ENCODE measurements around the gene ZIM2. TPM values are rescaled to one million over a fixed set of nuclear protein-coding genes. Genes with fewer than 3 reads are reported as not detected.

The ZIM2 gene
- total RNA-seq, 1 donor from 2014 or later: not detected

DNA sequence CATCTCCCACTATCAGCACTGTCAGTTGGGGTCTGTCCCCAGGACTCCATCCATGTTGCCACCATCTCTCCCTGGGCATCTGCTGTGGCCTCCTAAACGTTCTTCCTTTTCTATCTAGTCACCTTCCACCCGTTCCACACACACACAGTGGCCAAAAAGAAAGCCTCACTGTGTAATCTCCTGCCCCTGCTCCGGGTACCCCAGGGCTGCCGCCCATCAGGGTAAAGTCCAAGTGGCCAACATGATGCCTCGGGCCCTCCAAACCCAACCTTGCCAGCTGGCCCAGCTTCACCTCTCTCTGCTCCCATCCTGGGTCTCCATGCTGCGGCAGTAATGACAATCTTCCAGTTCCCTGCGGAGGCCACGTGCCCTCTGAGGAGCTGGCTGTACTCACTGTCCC, 29.4 kb upstream of the ZIM2 start:
- H3K27ac ChIP-seq (ENCODE audit: low read depth, low read length): no peak overlapping the region
- no peaks in the 10 kb centered on the region for H4K20me1 ChIP-seq (ENCODE audit: insufficient read depth, low read length)
- H3K4me1 ChIP-seq (ENCODE audit: insufficient read depth, low read length): no peaks in the 10 kb centered on the region
- H2AFZ ChIP-seq (ENCODE audit: low read depth, low read length): no peak overlapping the region
- no peak overlapping the region for H3K4me3 ChIP-seq (ENCODE audit: insufficient read depth, low read depth, low read length)
- no peak overlapping the region for H3K4me2 ChIP-seq (ENCODE audit: low read length)
- H3K79me2 ChIP-seq (ENCODE audit: insufficient read depth, low read length): no peaks in the 10 kb centered on the region
- no peak overlapping the region for H3K9ac ChIP-seq (ENCODE audit: low read length)
- FAIRE-seq (no peak), DNase-seq (ENCODE audit: low read depth) (no peak)
- peaks cover 26% of the 10 kb centered on the region for H3K9me3 Mint-ChIP-seq (ENCODE audit: unreplicated experiment)
- H3K36me3 Mint-ChIP-seq (ENCODE audit: low read depth, unreplicated experiment): no peaks in the 10 kb centered on the region
- no peaks in the 10 kb centered on the region for H3K27me3 Mint-ChIP-seq (ENCODE audit: low read depth, unreplicated experiment)
- H3K9me3 ChIP-seq (ENCODE audit: insufficient read depth, low read depth, low read length): peaks cover 8% of the 10 kb centered on the region
- TF ChIP-seq, protein P1, sequence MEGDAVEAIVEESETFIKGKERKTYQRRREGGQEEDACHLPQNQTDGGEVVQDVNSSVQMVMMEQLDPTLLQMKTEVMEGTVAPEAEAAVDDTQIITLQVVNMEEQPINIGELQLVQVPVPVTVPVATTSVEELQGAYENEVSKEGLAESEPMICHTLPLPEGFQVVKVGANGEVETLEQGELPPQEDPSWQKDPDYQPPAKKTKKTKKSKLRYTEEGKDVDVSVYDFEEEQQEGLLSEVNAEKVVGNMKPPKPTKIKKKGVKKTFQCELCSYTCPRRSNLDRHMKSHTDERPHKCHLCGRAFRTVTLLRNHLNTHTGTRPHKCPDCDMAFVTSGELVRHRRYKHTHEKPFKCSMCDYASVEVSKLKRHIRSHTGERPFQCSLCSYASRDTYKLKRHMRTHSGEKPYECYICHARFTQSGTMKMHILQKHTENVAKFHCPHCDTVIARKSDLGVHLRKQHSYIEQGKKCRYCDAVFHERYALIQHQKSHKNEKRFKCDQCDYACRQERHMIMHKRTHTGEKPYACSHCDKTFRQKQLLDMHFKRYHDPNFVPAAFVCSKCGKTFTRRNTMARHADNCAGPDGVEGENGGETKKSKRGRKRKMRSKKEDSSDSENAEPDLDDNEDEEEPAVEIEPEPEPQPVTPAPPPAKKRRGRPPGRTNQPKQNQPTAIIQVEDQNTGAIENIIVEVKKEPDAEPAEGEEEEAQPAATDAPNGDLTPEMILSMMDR (IDR thresholded peaks at IDR 0.05; ENCODE audit: insufficient read depth, low read depth, low read length): no peak
- TF ChIP-seq EZH2 (IDR thresholded peaks at IDR 0.05; ENCODE audit: insufficient read depth, low read length): no peak
- no peak overlapping the region for H3K27ac Mint-ChIP-seq (ENCODE audit: unreplicated experiment)
- H3K36me3 ChIP-seq (ENCODE audit: insufficient read depth, low read length): no peaks in the 10 kb centered on the region
- H3K4me1 Mint-ChIP-seq (ENCODE audit: low read depth, unreplicated experiment): no peaks in the 10 kb centered on the region
- no peaks in the 10 kb centered on the region for H3K27me3 ChIP-seq (ENCODE audit: insufficient read depth, low read length)
- no peak overlapping the region for H3K4me3 Mint-ChIP-seq (ENCODE audit: unreplicated experiment)

DNA sequence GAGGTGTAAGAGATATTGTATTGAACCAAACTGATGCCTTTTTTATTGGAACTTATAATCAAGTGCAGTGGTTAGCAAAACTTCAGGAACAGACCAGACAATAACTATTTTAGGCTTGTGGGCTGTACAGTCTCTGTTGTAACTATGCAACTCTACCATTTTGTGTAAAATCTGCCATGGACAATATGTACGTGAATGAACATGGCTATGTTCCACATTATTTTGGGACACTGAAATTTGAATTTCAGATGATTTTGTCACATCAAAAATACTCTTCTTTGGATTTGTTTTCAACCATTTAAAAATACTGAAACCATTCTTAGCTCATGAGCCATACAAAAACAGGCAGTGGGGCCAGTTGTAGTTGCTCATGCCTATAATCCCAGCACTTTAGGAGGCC, 27.9 kb upstream of the ZIM2 start:
- H3K27ac ChIP-seq (ENCODE audit: low read depth, low read length): no peak overlapping the region
- H3K36me3 ChIP-seq (ENCODE audit: insufficient read depth, low read length): no peaks in the 10 kb centered on the region
- H3K4me1 Mint-ChIP-seq (ENCODE audit: low read depth, unreplicated experiment): no peaks in the 10 kb centered on the region
- TF ChIP-seq, protein P1 (IDR thresholded peaks at IDR 0.05; ENCODE audit: insufficient read depth, low read depth, low read length): no peak
- no peak for TF ChIP-seq EZH2 (IDR thresholded peaks at IDR 0.05; ENCODE audit: insufficient read depth, low read length)
- H3K27ac Mint-ChIP-seq (ENCODE audit: unreplicated experiment): no peak overlapping the region
- H2AFZ ChIP-seq (ENCODE audit: low read depth, low read length): no peak overlapping the region
- H3K9me3 ChIP-seq (ENCODE audit: insufficient read depth, low read depth, low read length): peaks cover 11% of the 10 kb centered on the region
- H4K20me1 ChIP-seq (ENCODE audit: insufficient read depth, low read length): no peaks in the 10 kb centered on the region
- FAIRE-seq: no peak
- H3K27me3 Mint-ChIP-seq (ENCODE audit: low read depth, unreplicated experiment): no peaks in the 10 kb centered on the region
- no peak overlapping the region for H3K9ac ChIP-seq (ENCODE audit: low read length)
- H3K79me2 ChIP-seq (ENCODE audit: insufficient read depth, low read length): no peaks in the 10 kb centered on the region
- no peaks in the 10 kb centered on the region for H3K27me3 ChIP-seq (ENCODE audit: insufficient read depth, low read length)
- no peak overlapping the region for H3K4me2 ChIP-seq (ENCODE audit: low read length)
- H3K4me3 ChIP-seq (ENCODE audit: insufficient read depth, low read depth, low read length): no peak overlapping the region
- no peak for DNase-seq (ENCODE audit: low read depth)
- H3K4me3 Mint-ChIP-seq (ENCODE audit: unreplicated experiment): no peak overlapping the region
- H3K36me3 Mint-ChIP-seq (ENCODE audit: low read depth, unreplicated experiment): no peaks in the 10 kb centered on the region
- H3K4me1 ChIP-seq (ENCODE audit: insufficient read depth, low read length): no peaks in the 10 kb centered on the region
- peaks cover 27% of the 10 kb centered on the region for H3K9me3 Mint-ChIP-seq (ENCODE audit: unreplicated experiment)

DNA sequence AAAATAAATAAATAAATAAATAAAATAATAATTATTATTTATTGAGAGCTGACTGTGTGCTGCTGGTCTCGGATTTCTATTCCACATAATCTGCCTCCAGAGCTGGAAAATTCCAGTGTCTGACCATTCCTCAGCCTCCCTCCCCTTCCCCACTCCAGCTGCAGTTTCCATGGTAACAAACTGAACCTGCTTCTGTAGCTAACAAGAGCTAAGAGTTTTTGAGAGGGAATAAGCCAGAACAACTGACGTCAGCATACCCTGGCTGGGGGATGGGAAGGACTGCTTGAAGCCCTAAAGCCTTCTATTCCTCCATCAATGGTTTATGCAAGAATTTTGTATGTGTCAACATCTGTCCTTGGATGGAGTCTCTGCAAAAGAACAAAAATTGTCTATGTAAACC, 26.0 kb upstream of the ZIM2 start:
- Histone ChIP-seq H3K79me2 (ENCODE audit: insufficient read depth, low read length) (no peaks in the 10 kb centered on the region), H3K4me2 (ENCODE audit: low read length) (no peak overlapping the region), H3K36me3 (ENCODE audit: insufficient read depth, low read length) (no peaks in the 10 kb centered on the region), H3K4me1 (ENCODE audit: insufficient read depth, low read length) (no peaks in the 10 kb centered on the region), H4K20me1 (ENCODE audit: insufficient read depth, low read length) (no peaks in the 10 kb centered on the region), H3K9me3 (ENCODE audit: insufficient read depth, low read depth, low read length) (peaks cover 5% of the 10 kb centered on the region), H3K9ac (ENCODE audit: low read length) (no peak overlapping the region), H3K4me3 (ENCODE audit: insufficient read depth, low read depth, low read length) (no peak overlapping the region), H3K27me3 (ENCODE audit: insufficient read depth, low read length) (no peaks in the 10 kb centered on the region), H3K27ac (ENCODE audit: low read depth, low read length) (no peak overlapping the region), H2AFZ (ENCODE audit: low read depth, low read length) (no peak overlapping the region)
- Mint-ChIP-seq H3K27me3 (ENCODE audit: low read depth, unreplicated experiment) (no peaks in the 10 kb centered on the region), H3K9me3 (ENCODE audit: unreplicated experiment) (peaks cover 32% of the 10 kb centered on the region), H3K4me1 (ENCODE audit: low read depth, unreplicated experiment) (no peaks in the 10 kb centered on the region), H3K36me3 (ENCODE audit: low read depth, unreplicated experiment) (no peaks in the 10 kb centered on the region), H3K27ac (ENCODE audit: unreplicated experiment) (no peak overlapping the region), H3K4me3 (ENCODE audit: unreplicated experiment) (no peak overlapping the region)
- TF ChIP-seq, protein P1 (IDR thresholded peaks at IDR 0.05; ENCODE audit: insufficient read depth, low read depth, low read length): no peak
- TF ChIP-seq EZH2 (IDR thresholded peaks at IDR 0.05; ENCODE audit: insufficient read depth, low read length): no peak
- FAIRE-seq: no peak
- no peak for DNase-seq (ENCODE audit: low read depth)

Measured in astrocyte (in vitro differentiated cells and primary cell).